ENCODE measurements around the gene LRRC4B.

The LRRC4B gene

GRCh38 chr19:50480281-50481111, 87.7 kb downstream of the LRRC4B start:
- no peak overlapping the region for H3K27ac ChIP-seq
- TF ChIP-seq, protein P1, sequence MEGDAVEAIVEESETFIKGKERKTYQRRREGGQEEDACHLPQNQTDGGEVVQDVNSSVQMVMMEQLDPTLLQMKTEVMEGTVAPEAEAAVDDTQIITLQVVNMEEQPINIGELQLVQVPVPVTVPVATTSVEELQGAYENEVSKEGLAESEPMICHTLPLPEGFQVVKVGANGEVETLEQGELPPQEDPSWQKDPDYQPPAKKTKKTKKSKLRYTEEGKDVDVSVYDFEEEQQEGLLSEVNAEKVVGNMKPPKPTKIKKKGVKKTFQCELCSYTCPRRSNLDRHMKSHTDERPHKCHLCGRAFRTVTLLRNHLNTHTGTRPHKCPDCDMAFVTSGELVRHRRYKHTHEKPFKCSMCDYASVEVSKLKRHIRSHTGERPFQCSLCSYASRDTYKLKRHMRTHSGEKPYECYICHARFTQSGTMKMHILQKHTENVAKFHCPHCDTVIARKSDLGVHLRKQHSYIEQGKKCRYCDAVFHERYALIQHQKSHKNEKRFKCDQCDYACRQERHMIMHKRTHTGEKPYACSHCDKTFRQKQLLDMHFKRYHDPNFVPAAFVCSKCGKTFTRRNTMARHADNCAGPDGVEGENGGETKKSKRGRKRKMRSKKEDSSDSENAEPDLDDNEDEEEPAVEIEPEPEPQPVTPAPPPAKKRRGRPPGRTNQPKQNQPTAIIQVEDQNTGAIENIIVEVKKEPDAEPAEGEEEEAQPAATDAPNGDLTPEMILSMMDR (conservative IDR thresholded peaks at IDR 0.05), result no peak

DNA sequence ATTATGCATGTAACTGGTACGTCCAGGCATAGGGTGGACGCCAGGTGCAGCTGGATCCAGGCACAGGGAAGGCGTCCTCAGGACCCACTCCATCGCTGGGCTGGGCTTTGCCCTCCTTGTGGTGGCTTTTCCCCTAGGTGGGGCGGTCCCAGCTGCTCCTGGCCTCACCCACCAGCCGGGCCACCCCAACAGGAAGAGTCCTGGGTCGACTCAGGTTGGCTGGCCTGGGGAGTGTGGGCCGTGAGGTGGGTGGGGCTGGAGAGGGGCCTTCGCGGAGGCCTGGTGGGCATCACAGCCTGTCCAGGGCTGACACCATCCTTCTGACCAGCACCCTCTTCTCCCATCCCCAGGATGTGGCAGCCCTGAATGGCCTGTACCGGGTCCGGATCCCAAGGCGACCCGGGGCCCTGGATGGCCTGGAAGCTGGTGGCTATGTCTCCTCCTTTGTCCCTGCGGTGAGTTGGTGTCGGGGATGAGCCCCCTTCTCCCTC, 88.4 kb downstream of the LRRC4B start:
- TF ChIP-seq, protein P1 (conservative IDR thresholded peaks at IDR 0.05), result no peak
- no peak overlapping the region for H3K27ac ChIP-seq

DNA sequence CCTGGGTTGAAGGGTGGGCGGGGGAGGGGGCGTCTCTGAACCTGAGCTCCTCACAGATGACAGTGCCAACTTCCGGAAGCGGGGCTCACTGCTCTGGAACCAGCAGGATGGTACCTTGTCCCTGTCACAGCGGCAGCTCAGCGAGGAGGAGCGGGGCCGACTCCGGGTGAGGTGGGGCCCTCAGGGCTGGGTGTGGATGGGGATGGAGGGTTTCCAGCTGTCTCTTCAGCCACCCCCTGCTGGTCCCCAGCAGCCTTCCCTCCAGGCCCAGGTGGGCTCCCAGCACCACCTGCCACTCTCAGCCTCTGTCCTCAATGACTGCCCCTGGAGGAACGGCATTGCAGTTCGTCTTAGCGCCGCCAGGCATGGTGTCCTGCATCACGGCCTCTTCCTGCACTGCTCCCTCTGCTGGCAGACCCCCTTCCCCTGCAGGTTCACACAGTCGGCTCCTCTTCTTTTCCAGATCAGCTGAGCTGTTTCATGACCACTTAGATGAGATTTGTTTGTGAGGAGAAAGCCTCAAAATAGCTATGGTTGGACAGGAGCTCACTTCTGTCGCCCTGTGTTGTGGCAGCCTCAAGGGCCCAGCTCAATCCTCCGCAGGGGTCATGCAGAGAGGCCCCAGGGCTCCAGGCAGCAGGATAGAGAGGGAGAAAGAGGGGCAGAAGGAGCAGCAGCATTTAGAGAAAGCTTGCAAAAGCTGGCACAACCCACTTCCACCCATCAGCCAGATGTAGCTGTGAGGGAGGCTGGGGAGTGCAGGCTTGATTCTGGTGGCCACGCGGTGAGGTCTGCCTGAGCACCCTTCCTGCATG, 89.1 kb downstream of the LRRC4B start:
- H3K27ac ChIP-seq, result no peak overlapping the region
- TF ChIP-seq, protein P1 (conservative IDR thresholded peaks at IDR 0.05), result peak; percentile 73

DNA sequence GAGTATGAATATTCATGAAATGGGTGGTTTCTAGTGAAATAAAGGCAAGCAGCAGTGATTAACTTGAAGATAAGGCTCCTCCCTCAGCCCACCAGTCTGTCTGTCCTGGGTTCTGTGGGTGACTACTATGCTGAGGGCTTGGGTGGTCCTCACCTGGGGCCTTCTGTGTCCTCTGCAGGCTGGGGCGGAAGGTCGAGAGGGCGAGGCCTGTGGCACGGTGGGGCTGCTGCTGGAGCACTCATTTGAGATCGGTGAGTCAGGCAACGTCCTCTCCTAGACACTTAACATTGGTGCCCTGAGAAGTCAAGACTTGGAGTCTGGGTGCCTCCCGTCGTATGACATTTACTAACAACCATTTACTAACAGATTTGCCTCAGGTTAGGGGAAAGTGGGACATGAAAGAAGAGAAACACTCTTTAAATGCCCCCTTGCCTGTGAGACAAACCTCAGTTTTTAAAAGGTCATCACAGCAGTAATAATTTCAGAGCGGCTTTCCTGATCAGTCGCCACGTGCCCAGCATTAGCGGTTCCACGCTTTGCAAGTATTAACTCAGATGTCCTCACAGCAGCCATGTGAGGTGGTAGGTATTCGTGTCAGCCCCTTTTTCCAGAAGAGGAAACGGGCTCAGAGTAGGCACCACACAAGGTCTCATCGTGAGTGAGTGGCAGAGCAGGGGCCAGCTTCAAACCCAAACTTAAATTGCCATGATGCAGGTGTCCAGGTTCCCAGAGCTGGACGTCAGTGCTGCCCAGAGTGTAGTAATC, 90.3 kb downstream of the LRRC4B start:
- TF ChIP-seq, protein P1 (conservative IDR thresholded peaks at IDR 0.05), result no peak
- peak overlapping the region; percentile 96; the same call in 1 of the 2 replicates for H3K27ac ChIP-seq

GRCh38 chr19:50476907-50477238, 91.4 kb downstream of the LRRC4B start:
- TF ChIP-seq, protein P1 (conservative IDR thresholded peaks at IDR 0.05), result no peak

GRCh38 chr19:50476224-50476906, 91.9 kb downstream of the LRRC4B start, which contains the start of the genes EMC10 and GARIN5A:
Gene EMC10 (plus strand): TSS chr19:50476507. CDS start chr19:50476545, 38 bp downstream.
Gene GARIN5A (minus strand): TSS chr19:50476848. CDS start chr19:50476388, 460 bp downstream.
- TF ChIP-seq, protein P1 (conservative IDR thresholded peaks at IDR 0.05), result no peak
- peak within 1 kb of the TSS; percentile 96 for H3K27ac ChIP-seq

More at GRCh38 chr19:50476907-50477238, 91.4 kb downstream of the LRRC4B start:
- peak overlapping the region; percentile 96 for H3K27ac ChIP-seq
